ENCODE results near the gene TMCO6. TPM values are rescaled to one million over a fixed set of nuclear protein-coding genes. Genes with fewer than 3 reads are reported as not detected.
"Not testable (repeated sequence)": the region's sequence is repeated elsewhere in the genome, so short reads cannot be mapped to it uniquely, and the experiment has no call there.

The TMCO6 gene
- total RNA-seq, 1 donor from 2014 or later = 7.5 TPM

GRCh38 chr5:140631036-140631417 lies 8.2 kb upstream of the TMCO6 start:
- DNase-seq = no peak

- DNase-seq = no peak
These were observed 7.4 kb upstream of the TMCO6 start for GRCh38 chr5:140631831-140632365.

GRCh38 chr5:140632366-140633020 lies 6.8 kb upstream of the TMCO6 start:
- DNase-seq = peak; percentile 67

- peak; percentile 27 for DNase-seq
These were observed 6.2 kb upstream of the TMCO6 start, which contains the start of gene CD14 for GRCh38 chr5:140633021-140633471. CD14 (minus strand) TSS chr5:140633175; CDS start chr5:140633071, 104 bp downstream.

GRCh38 chr5:140633501-140633900 lies 5.8 kb upstream of the TMCO6 start:
- DNase-seq = no peak

GRCh38 chr5:140634103-140634502 lies 5.1 kb upstream of the TMCO6 start:
- DNase-seq = no peak

- DNase-seq = no peak
These were observed 3.7 kb upstream of the TMCO6 start for GRCh38 chr5:140635291-140636257.

- DNase-seq = no peak
These were observed 1.7 kb upstream of the TMCO6 start for GRCh38 chr5:140637371-140638100.

GRCh38 chr5:140638898-140639147 lies 428 bp upstream of the TMCO6 start:
- DNase-seq = not testable (repeated sequence)

- no peak for DNase-seq
These were observed 2.5 kb downstream of the TMCO6 start for GRCh38 chr5:140641716-140642115.

- no peak for DNase-seq
These were observed 3.5 kb downstream of the TMCO6 start for GRCh38 chr5:140642718-140643117.

GRCh38 chr5:140647042-140647419 lies 7.8 kb downstream of the TMCO6 start:
- DNase-seq = no peak

- DNase-seq = no peak
These were observed 19.6 kb downstream of the TMCO6 start for GRCh38 chr5:140658870-140659269.

GRCh38 chr5:140660371-140660770 lies 21.1 kb downstream of the TMCO6 start:
- not testable (repeated sequence) for DNase-seq

- DNase-seq = no peak
These were observed 24.7 kb downstream of the TMCO6 start for GRCh38 chr5:140664030-140664358.

GRCh38 chr5:140664359-140665119 lies 25.3 kb downstream of the TMCO6 start, which contains the start of gene WDR55:
WDR55 (plus strand) TSS chr5:140664904; CDS start chr5:140664913, 9 bp downstream.
- DNase-seq = peak; percentile 91

- not testable (repeated sequence) for DNase-seq
These were observed 31.8 kb downstream of the TMCO6 start for GRCh38 chr5:140671035-140671434.

GRCh38 chr5:140671472-140672125 lies 32.3 kb downstream of the TMCO6 start:
- DNase-seq = no peak

- DNase-seq = no peak
These were observed 33.4 kb downstream of the TMCO6 start for GRCh38 chr5:140672455-140673186.

GRCh38 chr5:140673187-140673976 lies 34.1 kb downstream of the TMCO6 start, which contains the start of gene DND1:
DND1 (minus strand) TSS chr5:140673576; CDS start chr5:140673542, 34 bp downstream.
- DNase-seq = no peak

Measured in occipital lobe (tissue), 2 donors.